NB4 (cell line): ENCODE results near the gene TOMM5.

Experiments
- MYC ChIP-seq: IDR thresholded peaks from 2 replicates; pipeline ENCODE4 v1.6.1; 2011; ENCODE audit warnings: low read depth, low read length
- TF ChIP-seq, protein P1 (sequence below): IDR thresholded peaks from one replicate; pipeline ENCODE4 v1.5.1; 2012; ENCODE audit warnings: low read depth, low read length

GRCh38 chr9:37609735-37610397, 17.5 kb upstream of the TOMM5 start:
- TF ChIP-seq, protein P1, sequence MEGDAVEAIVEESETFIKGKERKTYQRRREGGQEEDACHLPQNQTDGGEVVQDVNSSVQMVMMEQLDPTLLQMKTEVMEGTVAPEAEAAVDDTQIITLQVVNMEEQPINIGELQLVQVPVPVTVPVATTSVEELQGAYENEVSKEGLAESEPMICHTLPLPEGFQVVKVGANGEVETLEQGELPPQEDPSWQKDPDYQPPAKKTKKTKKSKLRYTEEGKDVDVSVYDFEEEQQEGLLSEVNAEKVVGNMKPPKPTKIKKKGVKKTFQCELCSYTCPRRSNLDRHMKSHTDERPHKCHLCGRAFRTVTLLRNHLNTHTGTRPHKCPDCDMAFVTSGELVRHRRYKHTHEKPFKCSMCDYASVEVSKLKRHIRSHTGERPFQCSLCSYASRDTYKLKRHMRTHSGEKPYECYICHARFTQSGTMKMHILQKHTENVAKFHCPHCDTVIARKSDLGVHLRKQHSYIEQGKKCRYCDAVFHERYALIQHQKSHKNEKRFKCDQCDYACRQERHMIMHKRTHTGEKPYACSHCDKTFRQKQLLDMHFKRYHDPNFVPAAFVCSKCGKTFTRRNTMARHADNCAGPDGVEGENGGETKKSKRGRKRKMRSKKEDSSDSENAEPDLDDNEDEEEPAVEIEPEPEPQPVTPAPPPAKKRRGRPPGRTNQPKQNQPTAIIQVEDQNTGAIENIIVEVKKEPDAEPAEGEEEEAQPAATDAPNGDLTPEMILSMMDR: no peak
- TF ChIP-seq MYC: no peak
